ENCODE data around the gene BMPR2. TPM values are rescaled to one million over a fixed set of nuclear protein-coding genes. Genes with fewer than 3 reads are reported as not detected.
"Not testable (repeated sequence)": the region's sequence is repeated elsewhere in the genome, so short reads cannot be mapped to it uniquely, and the experiment has no call there.

The BMPR2 gene
- polyA plus RNA-seq, 1 experiment, result 30.9 TPM

DNA sequence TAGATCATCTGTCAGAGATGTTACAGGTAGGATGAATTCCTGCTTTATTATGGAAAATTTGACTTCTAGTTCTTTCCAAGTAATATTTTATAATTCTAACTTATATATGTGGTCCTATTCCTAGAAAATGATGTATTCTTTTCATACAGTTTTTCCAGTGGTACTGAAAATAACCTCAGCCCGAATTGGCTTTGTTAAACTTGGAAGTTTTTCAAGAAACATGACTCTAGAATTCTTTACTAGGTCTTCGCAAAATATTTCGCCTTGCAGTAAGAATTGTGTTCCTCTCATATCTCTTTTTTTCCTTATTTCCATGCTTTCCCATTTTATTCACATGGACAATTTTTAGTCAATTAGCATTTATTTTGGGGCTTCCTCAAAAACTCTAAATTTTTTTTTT, 60.5 kb downstream of the BMPR2 start:
- POLR2A ChIA-PET, result no interaction called here
- CTCF ChIA-PET, result interaction anchor here (0.6 kb wide), 1 partner anchor 108 kb away, joined by 3 read pairs; no protein-coding TSS in a partner anchor
- Histone ChIP-seq H3K4me3 (ENCODE audit: low read depth, low read length) (no peak overlapping the region), H3K36me3 (ENCODE audit: control insufficient read depth, insufficient read depth, low read length) (no peaks in the 10 kb centered on the region), H3K27me3 (ENCODE audit: control insufficient read depth, insufficient read depth, low read length) (no peaks in the 10 kb centered on the region)
- no peak for DNase-seq (ENCODE audit: low read depth)
- TF ChIP-seq, protein P1, sequence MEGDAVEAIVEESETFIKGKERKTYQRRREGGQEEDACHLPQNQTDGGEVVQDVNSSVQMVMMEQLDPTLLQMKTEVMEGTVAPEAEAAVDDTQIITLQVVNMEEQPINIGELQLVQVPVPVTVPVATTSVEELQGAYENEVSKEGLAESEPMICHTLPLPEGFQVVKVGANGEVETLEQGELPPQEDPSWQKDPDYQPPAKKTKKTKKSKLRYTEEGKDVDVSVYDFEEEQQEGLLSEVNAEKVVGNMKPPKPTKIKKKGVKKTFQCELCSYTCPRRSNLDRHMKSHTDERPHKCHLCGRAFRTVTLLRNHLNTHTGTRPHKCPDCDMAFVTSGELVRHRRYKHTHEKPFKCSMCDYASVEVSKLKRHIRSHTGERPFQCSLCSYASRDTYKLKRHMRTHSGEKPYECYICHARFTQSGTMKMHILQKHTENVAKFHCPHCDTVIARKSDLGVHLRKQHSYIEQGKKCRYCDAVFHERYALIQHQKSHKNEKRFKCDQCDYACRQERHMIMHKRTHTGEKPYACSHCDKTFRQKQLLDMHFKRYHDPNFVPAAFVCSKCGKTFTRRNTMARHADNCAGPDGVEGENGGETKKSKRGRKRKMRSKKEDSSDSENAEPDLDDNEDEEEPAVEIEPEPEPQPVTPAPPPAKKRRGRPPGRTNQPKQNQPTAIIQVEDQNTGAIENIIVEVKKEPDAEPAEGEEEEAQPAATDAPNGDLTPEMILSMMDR (IDR thresholded peaks at IDR 0.05; ENCODE audit: insufficient read depth, low read depth, low read length), result no peak

DNA sequence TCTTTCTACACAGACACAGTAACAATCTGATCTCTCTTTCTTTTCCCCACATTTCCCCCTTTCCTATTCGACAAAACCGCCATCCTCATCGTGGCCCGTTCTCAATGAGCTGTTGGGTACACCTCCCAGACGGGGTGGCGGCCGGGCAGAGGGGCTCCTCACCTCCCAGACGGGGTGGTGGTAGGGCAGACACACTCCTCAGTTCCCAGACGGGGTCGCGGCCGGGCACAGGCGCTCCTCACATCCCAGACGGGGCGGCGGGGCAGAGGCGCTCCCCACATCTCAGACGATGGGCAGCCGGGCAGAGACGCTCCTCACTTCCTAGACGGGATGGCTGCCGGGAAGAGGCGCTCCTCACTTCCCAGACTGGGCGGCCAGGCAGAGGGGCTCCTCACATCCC, 64.0 kb downstream of the BMPR2 start:
- POLR2A ChIA-PET; H3K36me3 ChIP-seq (ENCODE audit: control insufficient read depth, insufficient read depth, low read length); CTCF ChIA-PET; H3K4me3 ChIP-seq (ENCODE audit: low read depth, low read length); H3K27me3 ChIP-seq (ENCODE audit: control insufficient read depth, insufficient read depth, low read length); DNase-seq (ENCODE audit: low read depth): not testable (repeated sequence)

- Histone ChIP-seq H3K27me3 (ENCODE audit: control insufficient read depth, insufficient read depth, low read length) (no peaks in the 10 kb centered on the region), H3K36me3 (ENCODE audit: control insufficient read depth, insufficient read depth, low read length) (no peaks in the 10 kb centered on the region), H3K4me3 (ENCODE audit: low read depth, low read length) (no peak overlapping the region)
- ChIA-PET POLR2A (no interaction called here), CTCF (no interaction called here)
- TF ChIP-seq, protein P1 (IDR thresholded peaks at IDR 0.05; ENCODE audit: insufficient read depth, low read depth, low read length), result no peak
- no peak for DNase-seq (ENCODE audit: low read depth)
These were observed 66.8 kb downstream of the BMPR2 start for GRCh38 chr2:202442882-202443281.

GRCh38 chr2:202444000-202444399, 67.9 kb downstream of the BMPR2 start:
- Histone ChIP-seq H3K27me3 (ENCODE audit: control insufficient read depth, insufficient read depth, low read length) (no peaks in the 10 kb centered on the region), H3K4me3 (ENCODE audit: low read depth, low read length) (no peak overlapping the region), H3K36me3 (ENCODE audit: control insufficient read depth, insufficient read depth, low read length) (no peaks in the 10 kb centered on the region)
- DNase-seq (ENCODE audit: low read depth), result no peak
- ChIA-PET POLR2A (no interaction called here), CTCF (no interaction called here)
- TF ChIP-seq, protein P1 (IDR thresholded peaks at IDR 0.05; ENCODE audit: insufficient read depth, low read depth, low read length), result no peak

GRCh38 chr2:202449344-202449743, 73.2 kb downstream of the BMPR2 start:
- TF ChIP-seq, protein P1 (IDR thresholded peaks at IDR 0.05; ENCODE audit: insufficient read depth, low read depth, low read length), result no peak
- ChIA-PET POLR2A (no interaction called here), CTCF (interaction anchor here (1.0 kb wide), 1 partner anchor 12 kb away, joined by 3 read pairs; no protein-coding TSS in a partner anchor)
- no peaks in the 10 kb centered on the region for H3K36me3 ChIP-seq (ENCODE audit: control insufficient read depth, insufficient read depth, low read length)
- no peaks in the 10 kb centered on the region for H3K27me3 ChIP-seq (ENCODE audit: control insufficient read depth, insufficient read depth, low read length)
- DNase-seq (ENCODE audit: low read depth), result no peak
- H3K4me3 ChIP-seq (ENCODE audit: low read depth, low read length), result no peak overlapping the region

- Histone ChIP-seq H3K27me3 (ENCODE audit: control insufficient read depth, insufficient read depth, low read length) (no peaks in the 10 kb centered on the region), H3K4me3 (ENCODE audit: low read depth, low read length) (no peak overlapping the region), H3K36me3 (ENCODE audit: control insufficient read depth, insufficient read depth, low read length) (no peaks in the 10 kb centered on the region)
- CTCF ChIA-PET, result no interaction called here
- TF ChIP-seq, protein P1 (IDR thresholded peaks at IDR 0.05; ENCODE audit: insufficient read depth, low read depth, low read length), result no peak
- POLR2A ChIA-PET, result no interaction called here
- no peak for DNase-seq (ENCODE audit: low read depth)
These were observed 74.7 kb downstream of the BMPR2 start for GRCh38 chr2:202450785-202451184.

Data from BJ (cell line).